HL-60 (cell line): Measurements from ENCODE around the gene IL12RB1.

Experiments used
- CTCF ChIP-seq: IDR thresholded peaks from one replicate; pipeline ENCODE4 v1.5.1; 2011; ENCODE audit warnings: low read length, control low read depth, inconsistent platforms; ENCODE audit not compliant: insufficient read depth
- REST ChIP-seq: IDR thresholded peaks from 2 replicates; pipeline ENCODE4 v1.6.1; 2012; ENCODE audit warnings: low read depth; ENCODE audit not compliant: insufficient replicate concordance

GRCh38 chr19:18090545-18091216 lies 3.9 kb upstream of the IL12RB1 start:
- TF ChIP-seq CTCF, result no peak
- TF ChIP-seq REST, result no peak
